ENCODE results near the gene KY. TPM values are rescaled to one million over a fixed set of nuclear protein-coding genes. Genes with fewer than 3 reads are reported as not detected.

The KY gene
- total and polyA plus RNA-seq, 2 of the 13 experiments (the other 11 are each of a cell fraction or from before 2014, with no cell fraction given): not detected

DNA sequence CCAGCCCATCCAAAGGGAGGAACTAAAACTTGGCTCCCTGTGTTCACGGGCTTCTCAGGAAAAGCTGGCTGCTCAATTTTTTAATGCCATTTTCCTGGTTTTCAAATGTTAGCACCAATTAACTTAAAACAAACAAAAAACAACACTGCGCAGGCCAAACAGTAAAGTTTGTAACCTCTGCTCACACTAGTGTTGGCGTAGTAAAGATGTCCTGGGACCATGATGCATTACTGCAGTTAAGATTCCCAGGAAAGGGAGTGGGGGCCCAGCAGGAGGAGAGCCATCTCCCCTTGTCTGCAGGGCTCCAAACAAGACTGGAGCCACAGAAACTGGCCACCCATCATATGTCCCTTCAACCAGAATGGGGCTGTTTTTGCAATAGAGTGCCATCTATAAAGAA lies 74.0 kb downstream of the KY start:
- H3K4me2 ChIP-seq (ENCODE audit: low read depth, low read length): no peak overlapping the region
- intact Hi-C loops (cut with micrococcal nuclease; ENCODE audit: unreplicated experiment): no loop called here
- H3K4me1 ChIP-seq (ENCODE audit: insufficient read depth, low read length): peaks cover 9% of the 10 kb centered on the region; the same call in 1 of the 2 replicates
- ChIA-PET POLR2A (no interaction called here), CTCF (ENCODE audit: low intra/inter-chr PET ratio, low total read pairs) (no interaction called here)
- no peaks in the 10 kb centered on the region for H3K36me3 ChIP-seq (replicated peaks in 1 of 2; ENCODE audit: control insufficient read depth in 1 of 2, insufficient read depth in 2 of 2, low read length in 2 of 2)
- TF ChIP-seq REL (CRISPR knock-in tag; conservative IDR thresholded peaks at IDR 0.05) (no peak), ZNF547 (CRISPR knock-in tag; IDR thresholded peaks at IDR 0.05) (no peak), ONECUT2 (CRISPR knock-in tag; IDR thresholded peaks at IDR 0.05) (no peak), ZMYM2 (CRISPR knock-in tag; IDR thresholded peaks at IDR 0.05) (no peak), SKI (IDR thresholded peaks at IDR 0.05; ENCODE audit: partially characterized antibody) (no peak), HNRNPL (IDR thresholded peaks at IDR 0.05; ENCODE audit: low read depth, low read length) (no peak), ZFP82 (CRISPR knock-in tag; IDR thresholded peaks at IDR 0.05; ENCODE audit: borderline replicate concordance) (no peak), REPIN1 (CRISPR knock-in tag; IDR thresholded peaks at IDR 0.05; ENCODE audit: borderline replicate concordance, low read depth) (no peak)
- TF ChIP-seq, protein P1, sequence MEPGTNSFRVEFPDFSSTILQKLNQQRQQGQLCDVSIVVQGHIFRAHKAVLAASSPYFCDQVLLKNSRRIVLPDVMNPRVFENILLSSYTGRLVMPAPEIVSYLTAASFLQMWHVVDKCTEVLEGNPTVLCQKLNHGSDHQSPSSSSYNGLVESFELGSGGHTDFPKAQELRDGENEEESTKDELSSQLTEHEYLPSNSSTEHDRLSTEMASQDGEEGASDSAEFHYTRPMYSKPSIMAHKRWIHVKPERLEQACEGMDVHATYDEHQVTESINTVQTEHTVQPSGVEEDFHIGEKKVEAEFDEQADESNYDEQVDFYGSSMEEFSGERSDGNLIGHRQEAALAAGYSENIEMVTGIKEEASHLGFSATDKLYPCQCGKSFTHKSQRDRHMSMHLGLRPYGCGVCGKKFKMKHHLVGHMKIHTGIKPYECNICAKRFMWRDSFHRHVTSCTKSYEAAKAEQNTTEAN (CRISPR knock-in tag; conservative IDR thresholded peaks at IDR 0.05): no peak
- H3K79me2 ChIP-seq (ENCODE audit: insufficient read depth, low read length): no peaks in the 10 kb centered on the region
- H3K9ac ChIP-seq (ENCODE audit: insufficient read depth, low read depth, low read length): no peak overlapping the region
- no peaks in the 10 kb centered on the region for H3K27me3 ChIP-seq (ENCODE audit: control insufficient read depth in 1 of 2, insufficient read depth in 2 of 2, low read length in 2 of 2)
- H3K4me3 ChIP-seq (replicated peaks in 1 of 3; ENCODE audit: insufficient read depth in 1 of 3, low read depth in 2 of 3, low read length in 3 of 3): no peak overlapping the region
- in situ Hi-C loops (cut with HindIII; ENCODE audit: extremely low pct_ligation_motif_present, low pct_unique_long_range_greater_than_20kb): no loop called here
- BruUV-seq (replicated peaks): no TSS peak
- WGBS (ENCODE audit: low lambda C conversion rate): 74% methylated on average over 3 of the region's 3 CpGs
- no peak for ATAC-seq
- no peak for DNase-seq (ENCODE audit: low spot score)
- H3K9me3 ChIP-seq (ENCODE audit: low read length): no peaks in the 10 kb centered on the region
- no peak overlapping the region for H2AFZ ChIP-seq (ENCODE audit: low read length)
- no peak overlapping the region for H3K27ac ChIP-seq (ENCODE audit: extremely low read length, insufficient read depth, low read length)
- no peak for FAIRE-seq
- H4K20me1 ChIP-seq (ENCODE audit: insufficient read depth, low read length): no peaks in the 10 kb centered on the region

DNA sequence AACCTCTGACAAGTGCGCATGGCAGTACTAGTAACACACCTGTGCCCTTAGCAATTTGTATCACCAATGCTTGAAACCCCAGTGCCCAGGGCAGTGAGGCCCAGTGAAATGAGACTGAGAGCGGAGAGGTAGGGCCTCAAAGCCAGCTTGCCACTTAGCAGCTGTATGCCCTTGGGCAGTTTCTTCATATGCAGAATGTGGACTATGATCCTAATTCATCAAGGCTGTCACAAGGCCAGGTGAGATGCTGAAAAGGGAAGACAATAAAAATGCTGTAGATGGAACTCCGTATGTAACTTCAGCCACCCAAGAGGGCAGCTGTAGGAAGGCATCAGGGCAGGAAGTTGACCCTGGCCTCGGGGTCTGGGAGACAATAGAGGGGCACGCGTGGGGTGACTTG lies 74.4 kb downstream of the KY start:
- WGBS (ENCODE audit: low lambda C conversion rate): 66% methylated on average over 6 of the region's 6 CpGs
- POLR2A ChIA-PET: no interaction called here
- Histone ChIP-seq H3K27ac (ENCODE audit: extremely low read length, insufficient read depth, low read length) (no peak overlapping the region), H3K9ac (ENCODE audit: insufficient read depth, low read depth, low read length) (no peak overlapping the region), H4K20me1 (ENCODE audit: insufficient read depth, low read length) (no peaks in the 10 kb centered on the region), H3K4me1 (ENCODE audit: insufficient read depth, low read length) (peaks cover 9% of the 10 kb centered on the region; the same call in 1 of the 2 replicates), H3K9me3 (ENCODE audit: low read length) (no peaks in the 10 kb centered on the region), H3K36me3 (replicated peaks in 1 of 2; ENCODE audit: control insufficient read depth in 1 of 2, insufficient read depth in 2 of 2, low read length in 2 of 2) (no peaks in the 10 kb centered on the region), H2AFZ (ENCODE audit: low read length) (no peak overlapping the region), H3K79me2 (ENCODE audit: insufficient read depth, low read length) (no peaks in the 10 kb centered on the region), H3K4me2 (ENCODE audit: low read depth, low read length) (no peak overlapping the region), H3K27me3 (ENCODE audit: control insufficient read depth in 1 of 2, insufficient read depth in 2 of 2, low read length in 2 of 2) (no peaks in the 10 kb centered on the region), H3K4me3 (replicated peaks in 1 of 3; ENCODE audit: insufficient read depth in 1 of 3, low read depth in 2 of 3, low read length in 3 of 3) (no peak overlapping the region)
- ATAC-seq (no peak), FAIRE-seq (no peak), DNase-seq (ENCODE audit: low spot score) (no peak)
- in situ Hi-C loops (cut with HindIII; ENCODE audit: extremely low pct_ligation_motif_present, low pct_unique_long_range_greater_than_20kb): no loop called here
- CTCF ChIA-PET (ENCODE audit: low intra/inter-chr PET ratio, low total read pairs): no interaction called here
- no TSS peak for BruUV-seq (replicated peaks)
- intact Hi-C loops (cut with micrococcal nuclease; ENCODE audit: unreplicated experiment): no loop called here
- TF ChIP-seq ZNF772 (CRISPR knock-in tag; IDR thresholded peaks at IDR 0.05) (no peak), ZNF282 (IDR thresholded peaks at IDR 0.05; ENCODE audit: partially characterized antibody) (no peak), CHD4 (IDR thresholded peaks at IDR 0.05; ENCODE audit: borderline replicate concordance, low read length) (no peak), MED8 (CRISPR knock-in tag; IDR thresholded peaks at IDR 0.05; ENCODE audit: insufficient replicate concordance) (no peak), MEIS1 (CRISPR knock-in tag; IDR thresholded peaks at IDR 0.05; ENCODE audit: borderline replicate concordance) (no peak), RXRB (CRISPR knock-in tag; IDR thresholded peaks at IDR 0.05; ENCODE audit: borderline replicate concordance) (no peak), SAP130 (CRISPR knock-in tag; IDR thresholded peaks at IDR 0.05; ENCODE audit: low read depth) (no peak)
- TF ChIP-seq, protein P2, sequence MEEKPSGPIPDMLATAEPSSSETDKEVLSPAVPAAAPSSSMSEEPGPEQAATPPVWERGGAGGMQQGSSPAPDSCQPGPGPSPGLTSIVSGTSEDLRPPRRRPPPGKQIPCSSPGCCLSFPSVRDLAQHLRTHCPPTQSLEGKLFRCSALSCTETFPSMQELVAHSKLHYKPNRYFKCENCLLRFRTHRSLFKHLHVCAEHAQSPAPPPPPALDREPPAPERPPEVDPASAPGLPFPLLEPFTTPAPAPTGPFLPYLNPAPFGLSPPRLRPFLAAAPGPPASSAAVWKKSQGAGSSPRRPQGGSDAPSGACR (CRISPR knock-in tag; IDR thresholded peaks at IDR 0.05): no peak
- TF ChIP-seq, protein P3, sequence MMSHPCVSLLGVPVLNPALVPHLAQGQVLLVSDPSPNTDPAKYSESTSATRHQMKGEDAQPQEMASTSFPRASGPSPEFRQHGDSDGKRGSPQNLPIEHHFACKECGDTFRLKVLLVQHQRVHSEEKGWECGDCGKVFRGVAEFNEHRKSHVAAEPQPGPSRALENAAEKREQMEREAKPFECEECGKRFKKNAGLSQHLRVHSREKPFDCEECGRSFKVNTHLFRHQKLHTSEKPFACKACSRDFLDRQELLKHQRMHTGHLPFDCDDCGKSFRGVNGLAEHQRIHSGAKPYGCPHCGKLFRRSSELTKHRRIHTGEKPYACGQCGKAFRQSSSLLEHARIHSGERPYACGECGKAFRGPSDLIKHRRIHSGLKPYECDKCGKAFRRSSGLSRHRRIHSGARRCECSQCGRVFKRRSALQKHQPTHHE (CRISPR knock-in tag; IDR thresholded peaks at IDR 0.05; ENCODE audit: borderline replicate concordance): no peak
